IMR-90 (cell line): ENCODE measurements around the gene GPR107. TPM values are rescaled to one million over a fixed set of nuclear protein-coding genes. Genes with fewer than 3 reads are reported as not detected.

Experiments
- ATAC-seq: fragments of 200-7000 bp; cut with Tn5 transposase; 2 replicates; pipeline ENCODE4 v1.9.1; 2020; ENCODE audit warnings: low read depth, mild to moderate bottlenecking, moderate library complexity
- BruUV-seq: library from RNA; stranded (reverse); fragments of 400-500 nt; replicated peaks from 2 replicates; lab custom pipeline; 2021; lab: Mats Ljungman, UMichigan
- CTCF ChIA-PET: fragments of 300-600 bp; formaldehyde crosslinking; extraction: SDS; loops from one replicate; lab custom pipeline; 2021; ENCODE audit warnings: antibody characterized with exemption; lab: Yijun Ruan, JAX
- POLR2A ChIA-PET: fragments of 300-600 bp; sonication (Branson Sonifier 250); formaldehyde crosslinking; loops from one replicate; lab custom pipeline; 2022; ENCODE audit warnings: antibody characterized with exemption; ENCODE audit not compliant: unreplicated experiment; lab: Charles Lee
- DNase-seq: peaks from one replicate; pipeline ENCODE4 v3.0.0; 2013
- H2AFZ ChIP-seq: replicated peaks from 2 replicates; pipeline ENCODE3; 2013; ENCODE audit warnings: low read length, mild to moderate bottlenecking; ENCODE audit not compliant: poor library complexity
- H2AK5ac ChIP-seq: 2 replicates; pipeline ENCODE4 v1.6.1; 2013; ENCODE audit warnings: low read depth, low read length, inconsistent platforms
- H2AK9ac ChIP-seq: replicated peaks from 2 replicates; pipeline ENCODE3; 2013; ENCODE audit warnings: mild to moderate bottlenecking, low read depth, low read length, moderate library complexity; ENCODE audit not compliant: poor library complexity
- H2BK120ac ChIP-seq: 2 replicates; pipeline ENCODE4 v1.6.1; 2013; ENCODE audit warnings: low read depth, low read length, inconsistent platforms
- H2BK15ac ChIP-seq: 3 replicates; pipeline ENCODE4 v1.6.1; 2013; ENCODE audit warnings: low read depth, low read length, inconsistent platforms
- H2BK20ac ChIP-seq: 2 replicates; pipeline ENCODE4 v1.6.1; 2013; ENCODE audit warnings: low read depth, mild to moderate bottlenecking, inconsistent platforms, low read length, moderate library complexity
- H2BK5ac ChIP-seq: 2 replicates; pipeline ENCODE4 v1.6.1; 2013; ENCODE audit warnings: mild to moderate bottlenecking, low read depth, low read length, inconsistent platforms; ENCODE audit not compliant: poor library complexity, severe bottlenecking
- H3K14ac ChIP-seq: replicated peaks from 2 replicates; pipeline ENCODE4 v1.6.1; 2013; ENCODE audit warnings: low read depth, low read length, inconsistent platforms
- H3K18ac ChIP-seq: 2 replicates; pipeline ENCODE4 v1.6.1; 2013; ENCODE audit warnings: low read depth, low read length, control low read depth
- H3K23ac ChIP-seq: 2 replicates; pipeline ENCODE4 v1.6.1; 2013; ENCODE audit warnings: low read depth, low read length, inconsistent platforms
- H3K27ac ChIP-seq: 2 replicates; pipeline ENCODE4 v1.5.1; 2013; ENCODE audit warnings: mild to moderate bottlenecking, control low read depth, low read length; ENCODE audit not compliant: insufficient read depth
- H3K27me3 ChIP-seq: 2 replicates; pipeline ENCODE4 v1.6.1; 2013; ENCODE audit warnings: low read length; ENCODE audit not compliant: control insufficient read depth, insufficient read depth
- H3K36me3 ChIP-seq: 2 replicates; pipeline ENCODE4 v1.6.1; 2013; ENCODE audit warnings: low read length, mixed read lengths; ENCODE audit not compliant: control insufficient read depth, insufficient read depth
- H3K4ac ChIP-seq: 2 replicates; pipeline ENCODE4 v1.6.1; 2013; ENCODE audit warnings: low read depth, low read length, inconsistent platforms
- H3K4me1 ChIP-seq: 2 replicates; pipeline ENCODE4 v1.6.1; 2013; ENCODE audit warnings: low read length, mixed read lengths; ENCODE audit not compliant: control insufficient read depth, insufficient read depth
- H3K4me2 ChIP-seq: 2 replicates; pipeline ENCODE4 v1.6.1; 2013; ENCODE audit warnings: low read depth, mild to moderate bottlenecking, control low read depth, low read length, moderate library complexity
- H3K4me3 ChIP-seq: 2 replicates; pipeline ENCODE4 v1.5.1; 2013; ENCODE audit warnings: low read depth, mild to moderate bottlenecking, control low read depth, low read length, moderate library complexity; ENCODE audit not compliant: insufficient read depth
- H3K56ac ChIP-seq: 2 replicates; pipeline ENCODE4 v1.6.1; 2013; ENCODE audit warnings: low read length, inconsistent platforms; ENCODE audit not compliant: insufficient read depth; ENCODE audit errors: extremely low read depth
- H3K79me1 ChIP-seq, 2 experiments: 2 replicates each; pipeline ENCODE4 v1.6.1; 2013; ENCODE audit warnings: low read length in 2 of 2, inconsistent platforms in 1 of 2, low read depth in 1 of 2
- H3K9ac ChIP-seq: 2 replicates; pipeline ENCODE4 v1.6.1; 2013; ENCODE audit warnings: low read depth, low read length, control low read depth
- H3K9me1 ChIP-seq: 2 replicates; pipeline ENCODE4 v1.6.1; 2013; ENCODE audit warnings: low read length, inconsistent platforms; ENCODE audit not compliant: insufficient read depth
- H3K9me3 ChIP-seq: 2 replicates; pipeline ENCODE4 v1.6.1; 2013; ENCODE audit warnings: low read length; ENCODE audit not compliant: control insufficient read depth, insufficient read depth
- H4K20me1 ChIP-seq: 2 replicates; pipeline ENCODE4 v1.6.1; 2013; ENCODE audit warnings: low read length, inconsistent platforms; ENCODE audit not compliant: insufficient read depth
- H4K5ac ChIP-seq: 2 replicates; pipeline ENCODE4 v1.6.1; 2013; ENCODE audit warnings: mild to moderate bottlenecking, low read depth, low read length, control low read depth
- H4K8ac ChIP-seq, 2 experiments: 2 replicates each; pipeline ENCODE4 v1.6.1; 2013; ENCODE audit warnings: low read depth in 2 of 2, low read length in 2 of 2, control low read depth in 1 of 2, inconsistent platforms in 1 of 2
- H4K91ac ChIP-seq: 2 replicates; pipeline ENCODE4 v1.6.1; 2013; ENCODE audit warnings: low read depth, low read length, inconsistent platforms; ENCODE audit not compliant: insufficient read depth
- BHLHE40 ChIP-seq: fragments of 150-350 bp; IDR thresholded peaks from 2 replicates; pipeline ENCODE4 v1.6.1; 2016; ENCODE audit warnings: mild to moderate bottlenecking, low read depth, low read length
- CEBPB ChIP-seq: IDR thresholded peaks from 2 replicates; pipeline ENCODE4 v1.6.1; 2012; ENCODE audit warnings: low read depth, low read length, improper control_type of control experiment
- CHD1 ChIP-seq: IDR thresholded peaks from 2 replicates; pipeline ENCODE4 v1.6.1; 2012; ENCODE audit warnings: low read depth, low read length, improper control_type of control experiment
- CTCF ChIP-seq: conservative IDR thresholded peaks from 2 replicates; pipeline ENCODE4 v1.5.1; 2012; ENCODE audit warnings: mild to moderate bottlenecking, low read depth, low read length, improper control_type of control experiment
- FOS ChIP-seq: fragments of 150-350 bp; IDR thresholded peaks from 2 replicates; pipeline ENCODE4 v1.6.1; 2016; ENCODE audit warnings: low read depth, low read length
- MAFK ChIP-seq: IDR thresholded peaks from 2 replicates; pipeline ENCODE4 v1.6.1; 2012; ENCODE audit warnings: low read depth, low read length, improper control_type of control experiment
- MAZ ChIP-seq: IDR thresholded peaks from 2 replicates; pipeline ENCODE4 v1.6.1; 2012; ENCODE audit warnings: low read depth, mild to moderate bottlenecking, low read length, improper control_type of control experiment, moderate library complexity, borderline replicate concordance
- MXI1 ChIP-seq: IDR thresholded peaks from 2 replicates; pipeline ENCODE4 v1.6.1; 2012; ENCODE audit warnings: low read depth, mild to moderate bottlenecking, low read length, moderate library complexity, borderline replicate concordance
- NFE2L2 ChIP-seq: fragments of 150-350 bp; IDR thresholded peaks from 2 replicates; pipeline ENCODE4 v1.6.1; 2016; ENCODE audit warnings: low read depth, mild to moderate bottlenecking, low read length
- RAD21 ChIP-seq: IDR thresholded peaks from 2 replicates; pipeline ENCODE4 v1.6.1; 2012; ENCODE audit warnings: low read length, improper control_type of control experiment
- RCOR1 ChIP-seq: IDR thresholded peaks from 2 replicates; pipeline ENCODE4 v1.6.1; 2012; ENCODE audit warnings: mild to moderate bottlenecking, low read length, improper control_type of control experiment; ENCODE audit not compliant: insufficient replicate concordance
- RFX5 ChIP-seq: IDR thresholded peaks from 2 replicates; pipeline ENCODE4 v1.8.0; 2012; ENCODE audit warnings: low read depth, mild to moderate bottlenecking, low read length, moderate library complexity
- SMC3 ChIP-seq: fragments of 150-350 bp; IDR thresholded peaks from 2 replicates; pipeline ENCODE4 v1.6.1; 2016; ENCODE audit warnings: low read depth, mild to moderate bottlenecking, antibody characterized with exemption, low read length, moderate library complexity
- USF2 ChIP-seq: fragments of 150-350 bp; IDR thresholded peaks from 2 replicates; pipeline ENCODE4 v1.6.1; 2017; ENCODE audit warnings: mild to moderate bottlenecking, antibody characterized with exemption, low read length, low read depth
- WGBS, 2 experiments: methylation state at CpG; one replicate each; pipeline versions ENCODE4 v1.1.5 to v1.1.7; 2013; ENCODE audit warnings: missing lambda C conversion rate in 2 of 2; ENCODE audit not compliant: insufficient read length in 1 of 2; ENCODE audit errors: extremely low coverage in 2 of 2; 5-methylcytosine and 5-hydroxymethylcytosine counted together
- dilution Hi-C: fragments of 300-500 bp; cut with HindIII; formaldehyde crosslinking; loops from one replicate; pipeline ENCODE4 v1.14.3; 2018; ENCODE audit warnings: low sequenced_read_pairs; ENCODE audit not compliant: unreplicated experiment
- in situ Hi-C: fragments of 300-500 bp; cut with MboI; formaldehyde crosslinking; loops from 3 replicates; pipeline ENCODE4 v1.14.3; 2019; ENCODE audit warnings: low sequenced_read_pairs, inconsistent platforms, mixed read lengths
- intact Hi-C: fragments of 100-400 bp; cut with micrococcal nuclease; formaldehyde crosslinking; loops from 2 replicates; pipeline ENCODE4 v1.10.0; 2022
- polyA plus RNA-seq, 3 experiments: library from polyadenylated mRNA; depleted of rRNA; stranded (reverse); fragments of >200 nt; gene quantifications; 2 replicates each; pipeline ENCODE4 v1.2.3, GENCODE V29; 2012; ENCODE audit warnings: low replicate concordance in 1 of 3
- total RNA-seq: library from RNA; depleted of rRNA; stranded (reverse); fragments of >200 nt; gene quantifications from 2 replicates; pipeline ENCODE4 v1.2.3, GENCODE V29; 2012

GPR107 gene
- total and polyA plus RNA-seq, 2 of the 4 experiments (the other 2 are of a cell fraction): 16.7 to 21.6 TPM

GRCh38 chr9:130138171-130138653, 84.5 kb downstream of the GPR107 start:
- H4K5ac ChIP-seq: no peak overlapping the region
- peak overlapping the region; percentile 64; the same call in 1 of the 3 replicates for H2BK15ac ChIP-seq
- H2AK9ac ChIP-seq: peak overlapping the region; percentile 20
- peak overlapping the region; percentile 58 for H3K27ac ChIP-seq
- H2BK5ac ChIP-seq: peak overlapping the region; percentile 88
- in situ Hi-C loops: no loop called here
- peak overlapping the region; percentile 93 for H3K4ac ChIP-seq
- WGBS, 2 experiments: 0% methylated on average over 4 of the region's 10 CpGs; no CpG with 5 or more reads in 1 of the 2 experiments
- H3K79me1 ChIP-seq: peaks cover 0 to 23% of the 10 kb centered on the region in 2 experiments
- POLR2A ChIA-PET: no interaction called here
- no peak overlapping the region for H3K9ac ChIP-seq
- peak overlapping the region; percentile 89 for H2BK120ac ChIP-seq
- peak overlapping the region; percentile 95; the same call in 1 of the 2 replicates for H2AK5ac ChIP-seq
- peaks cover 17% of the 10 kb centered on the region for H3K4me1 ChIP-seq
- H3K27me3 ChIP-seq: no peaks in the 10 kb centered on the region
- no peak for TF ChIP-seq RFX5
- peak; percentile 56 for TF ChIP-seq RCOR1
- TF ChIP-seq CEBPB: peak; percentile 60; the same call in 1 of the 2 replicates
- peak; percentile 88 for TF ChIP-seq MAZ
- peak; percentile 56; the same call in 1 of the 2 replicates for TF ChIP-seq BHLHE40
- TF ChIP-seq MAFK: peak; percentile 13; the same call in 1 of the 2 replicates
- TF ChIP-seq NFE2L2: peak; percentile 83
- TF ChIP-seq RAD21: 0 out of 2 replicates have a peak, but pooled peaks have one; percentile 2
- peak; percentile 53; the same call in 1 of the 2 replicates for TF ChIP-seq MXI1
- TF ChIP-seq USF2: peak; percentile 5; the same call in 1 of the 2 replicates
- no peak for TF ChIP-seq CHD1
- TF ChIP-seq SMC3: no peak
- TF ChIP-seq FOS: peak; percentile 65; the same call in 1 of the 2 replicates
- TF ChIP-seq CTCF: no peak
- H2BK20ac ChIP-seq: peak overlapping the region; percentile 58; the same call in 1 of the 2 replicates
- H4K20me1 ChIP-seq: peaks cover 4% of the 10 kb centered on the region; the same call in 1 of the 2 replicates
- H3K9me3 ChIP-seq: no peaks in the 10 kb centered on the region
- peak; percentile 98 for DNase-seq
- peak overlapping the region; percentile 31; the same call in 1 of the 2 replicates for H3K18ac ChIP-seq
- H2AFZ ChIP-seq: peak overlapping the region; percentile 11
- H3K4me2 ChIP-seq: peak overlapping the region; percentile 21; the same call in 1 of the 2 replicates
- H3K36me3 ChIP-seq: peaks cover 10% of the 10 kb centered on the region
- intact Hi-C loops: no loop called here
- dilution Hi-C loops: no loop called here
- peak overlapping the region; percentile 97 for H3K14ac ChIP-seq
- peak overlapping the region; percentile 29 to 78 for H4K8ac ChIP-seq
- CTCF ChIA-PET: no interaction called here
- H3K4me3 ChIP-seq: no peak overlapping the region
- peak; percentile 88 for ATAC-seq
- H3K23ac ChIP-seq: peak overlapping the region; percentile 47
- BruUV-seq: no TSS peak
- H3K9me1 ChIP-seq: peaks cover 24% of the 10 kb centered on the region
- H4K91ac ChIP-seq: peak overlapping the region; percentile 68; the same call in 1 of the 2 replicates
- peak overlapping the region; percentile 63 for H3K56ac ChIP-seq
